Pancreas (tissue), 10 donors: ENCODE data around the gene RSL24D1. TPM values are rescaled to one million over a fixed set of nuclear protein-coding genes. Genes with fewer than 3 reads are reported as not detected.

Experiments
- ATAC-seq, 4 donors: fragments of 200-7000 bp; cut with Tn5 transposase; one replicate each; pipeline versions ENCODE4 v1.8.0 to v1.9.1; 2020; ENCODE audit warnings: mild to moderate bottlenecking in 4 of 4, moderate library complexity in 4 of 4
- DNase-seq, 6 donors: peaks; one replicate each; pipeline ENCODE4 v3.0.0-alpha.2; 2020
- FAIRE-seq: peaks from 2 replicates; lab custom pipeline; 2012; peaks lifted over from hg19 to GRCh38; lab: Jason Lieb, UNC
- H3K27ac ChIP-seq, 4 donors: fragments of 200-600 bp; sonication (generic); 1 replicate in 3 of 4; 2 replicates in 1 of 4; pipeline versions ENCODE4 v1.5.0 to v1.8.0; 2020
- H3K27me3 ChIP-seq, 4 donors: fragments of 200-600 bp; one replicate each; pipeline ENCODE4 v1.8.0; 2021
- H3K36me3 ChIP-seq, 3 donors: fragments of 200-600 bp; sonication (generic) in 1 of 3; one replicate each; pipeline versions ENCODE4 v1.5.0 to v1.8.0; 2020 to 2021
- H3K4me1 ChIP-seq, 3 donors: fragments of 200-600 bp; one replicate each; pipeline ENCODE4 v1.8.0; 2021
- H3K4me3 ChIP-seq, 4 donors: fragments of 200-600 bp; sonication (generic) in 2 of 4; one replicate each; pipeline versions ENCODE4 v1.5.0 to v1.8.0; 2020 to 2021
- H3K9me3 ChIP-seq, 4 donors: fragments of 200-600 bp; one replicate each; pipeline ENCODE4 v1.8.0; 2021
- WGBS, 2 donors: extraction: QIAGEN DNeasy Blood & Tissue Kit; methylation state at CpG; one replicate each; pipeline ENCODE4 v1.1.7; 2013; 5-methylcytosine and 5-hydroxymethylcytosine counted together
- intact Hi-C, 3 donors: fragments of 100-400 bp; cut with DNase I; formaldehyde crosslinking; loops; one replicate each; pipeline versions ENCODE4 v1.11.1 to v1.14.2; 2022
- polyA plus RNA-seq, 2 donors: library from polyadenylated mRNA; stranded (reverse); fragments of 200-250 nt; gene quantifications; one replicate each; pipeline ENCODE4 v1.2.3, GENCODE V29; 2013
- total RNA-seq, 6 donors: library from RNA; stranded (reverse); fragmentation: NEBNext Ultra II Directional in 4 of 6; extraction: Animal tissue kit (Norgen Biotek cat#: 25700) in 4 of 6; gene quantifications; one replicate each; pipeline versions ENCODE4 v1.2.1 to v1.2.4, GENCODE V29; 2021 to 2023
- TF ChIP-seq, protein P1 (sequence below), 4 donors: fragments of 200-600 bp; sonication (generic) in 3 of 4; IDR thresholded peaks; one replicate each; pipeline versions ENCODE4 v1.5.0 to v1.8.0; 2021; ENCODE audit warnings: antibody characterized with exemption in 4 of 4
- donor health status: healthy with polysubstance abuse.
- donor health status: DM: no; HTN: no; CAD: no; lungs with moderate emphysema.
- donor health status: DM: no; HTN: no; CAD: no.
- donor health status: control.
- donor health status: control.
- donor health status: Bipolar disorder and iron deficiency.
- donor health status: DM: yes; HTN: yes; CAD: no.
- donor health status: DM: no; HTN: no; CAD: no.
- donor health status: DM: no; HTN: no; CAD: no.
- donor health status: DM: yes; HTN: yes; CAD: no.

The RSL24D1 gene
- total and polyA plus RNA-seq, 8 donors = 30.7 to 67.0 (median 37.7) TPM

DNA sequence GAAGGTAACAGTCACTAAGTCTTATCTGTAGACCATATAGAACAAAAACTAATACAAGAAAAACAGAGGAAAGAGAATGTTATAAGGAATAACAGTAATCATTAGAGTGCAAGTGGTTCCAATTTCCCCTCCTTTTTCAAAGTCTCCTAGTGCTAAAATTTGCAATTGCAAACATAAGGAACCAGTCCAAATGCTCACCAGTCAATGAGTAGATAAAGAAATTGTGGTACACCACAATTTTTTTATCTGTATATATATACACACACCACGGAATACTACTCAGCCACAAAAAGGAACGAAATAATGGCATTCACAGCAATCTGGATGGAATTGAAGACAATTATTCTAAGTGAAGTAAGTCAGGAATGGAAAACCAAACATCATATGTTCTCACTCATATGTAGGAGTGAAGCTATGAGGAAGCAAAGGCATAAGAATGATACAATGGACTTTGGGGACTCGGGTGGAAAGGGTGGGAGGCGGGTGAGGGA, 38.9 kb upstream of the RSL24D1 start:
- TF ChIP-seq, protein P1, sequence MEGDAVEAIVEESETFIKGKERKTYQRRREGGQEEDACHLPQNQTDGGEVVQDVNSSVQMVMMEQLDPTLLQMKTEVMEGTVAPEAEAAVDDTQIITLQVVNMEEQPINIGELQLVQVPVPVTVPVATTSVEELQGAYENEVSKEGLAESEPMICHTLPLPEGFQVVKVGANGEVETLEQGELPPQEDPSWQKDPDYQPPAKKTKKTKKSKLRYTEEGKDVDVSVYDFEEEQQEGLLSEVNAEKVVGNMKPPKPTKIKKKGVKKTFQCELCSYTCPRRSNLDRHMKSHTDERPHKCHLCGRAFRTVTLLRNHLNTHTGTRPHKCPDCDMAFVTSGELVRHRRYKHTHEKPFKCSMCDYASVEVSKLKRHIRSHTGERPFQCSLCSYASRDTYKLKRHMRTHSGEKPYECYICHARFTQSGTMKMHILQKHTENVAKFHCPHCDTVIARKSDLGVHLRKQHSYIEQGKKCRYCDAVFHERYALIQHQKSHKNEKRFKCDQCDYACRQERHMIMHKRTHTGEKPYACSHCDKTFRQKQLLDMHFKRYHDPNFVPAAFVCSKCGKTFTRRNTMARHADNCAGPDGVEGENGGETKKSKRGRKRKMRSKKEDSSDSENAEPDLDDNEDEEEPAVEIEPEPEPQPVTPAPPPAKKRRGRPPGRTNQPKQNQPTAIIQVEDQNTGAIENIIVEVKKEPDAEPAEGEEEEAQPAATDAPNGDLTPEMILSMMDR (IDR thresholded peaks at IDR 0.05) = no peak
- H3K4me3 ChIP-seq = no peak overlapping the region
- WGBS, 2 donors = 83 to 93% methylated on average over 4 of the region's 4 CpGs

DNA sequence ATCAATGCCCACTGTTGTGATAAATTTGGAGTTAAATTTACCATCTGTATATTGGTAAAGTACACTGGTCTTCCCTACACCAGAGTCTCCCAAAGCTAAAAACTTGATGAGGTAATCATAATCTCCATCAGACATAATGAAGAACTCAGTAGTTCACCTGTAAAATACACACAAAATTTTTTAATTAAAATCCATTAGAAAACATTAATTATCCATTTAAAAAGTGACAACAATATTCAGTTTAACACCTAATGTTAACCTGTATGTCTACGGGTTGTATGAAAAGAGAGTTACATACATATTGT, 38.0 kb upstream of the RSL24D1 start:
- ATAC-seq = no peak
- FAIRE-seq = no peak
- Histone ChIP-seq H3K4me1 (peaks cover 0 to 9% (median 8%) of the 10 kb centered on the region in 3 donors), H3K9me3 (no peaks in the 10 kb centered on the region), H3K27ac (peak overlapping the region in 1 of 4 donors; percentile 45), H3K36me3 (no peaks in the 10 kb centered on the region), H3K27me3 (no peaks in the 10 kb centered on the region), H3K4me3 (no peak overlapping the region)
- intact Hi-C loops = no loop called here
- TF ChIP-seq, protein P1 (IDR thresholded peaks at IDR 0.05) = no peak
- DNase-seq = no peak
- WGBS, 2 donors = 85 to 100% methylated on average over 1 of the region's 1 CpG

More for the DNA sequence above, 38.9 kb upstream of the RSL24D1 start:
- Histone ChIP-seq H3K4me1 (peaks cover 0 to 9% (median 3%) of the 10 kb centered on the region in 3 donors), H3K9me3 (no peaks in the 10 kb centered on the region), H3K27ac (no peak overlapping the region), H3K36me3 (no peaks in the 10 kb centered on the region), H3K27me3 (no peaks in the 10 kb centered on the region)
- ATAC-seq (no peak), DNase-seq (no peak), FAIRE-seq (no peak)
- intact Hi-C loops = no loop called here

DNA sequence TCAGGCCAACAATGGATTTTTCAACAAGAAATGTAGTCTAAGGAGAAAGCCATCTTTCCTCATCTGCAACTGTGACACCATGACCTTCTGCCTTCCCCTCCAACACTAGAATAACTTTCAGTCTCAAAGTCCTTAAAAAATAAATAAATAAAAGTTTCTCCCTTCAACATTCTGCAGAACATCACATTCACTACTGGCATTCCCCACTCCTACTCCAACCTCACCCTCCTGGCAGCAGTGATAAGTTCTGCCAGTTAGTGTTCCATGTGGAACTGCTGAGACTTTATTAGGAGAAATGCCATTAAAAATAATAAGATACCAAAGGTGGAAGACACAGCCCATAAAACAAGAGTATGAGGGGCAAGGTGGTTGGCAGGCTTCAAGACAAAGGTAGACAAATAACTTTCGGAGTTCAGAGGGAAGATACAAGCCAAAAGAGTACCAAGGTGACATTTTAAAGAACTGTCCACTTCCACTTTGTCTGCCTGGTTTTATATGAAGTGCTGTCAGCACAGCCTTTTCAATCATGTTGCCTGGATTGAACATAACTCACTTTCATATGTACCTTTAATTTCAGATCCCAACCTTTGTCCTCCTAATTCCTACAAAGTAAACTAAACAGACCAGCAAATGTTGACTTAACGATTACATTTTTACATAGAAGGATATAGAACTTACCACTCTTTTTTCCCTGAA, 37.5 kb upstream of the RSL24D1 start:
- FAIRE-seq = no peak
- TF ChIP-seq, protein P1 (IDR thresholded peaks at IDR 0.05) = no peak

DNA sequence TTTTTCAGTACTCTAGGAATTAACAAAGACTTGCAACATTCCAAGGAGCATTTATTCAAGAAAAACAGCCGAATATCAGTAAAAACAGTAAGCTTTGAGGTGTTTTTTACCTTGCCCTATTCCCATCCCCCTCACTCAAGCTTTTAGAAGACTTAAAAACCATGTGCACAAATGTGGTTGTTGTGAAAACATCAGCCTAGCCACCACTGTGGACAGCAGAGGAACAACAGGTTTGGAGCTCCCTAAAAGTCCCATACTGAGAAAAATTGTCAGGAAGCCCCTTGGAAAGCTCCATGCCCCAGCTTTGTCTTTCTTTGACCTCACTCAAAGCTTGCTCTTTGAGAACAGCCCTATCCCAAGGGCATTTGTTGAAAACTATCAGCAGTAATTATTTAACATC, 34.7 kb upstream of the RSL24D1 start:
- Histone ChIP-seq H3K27me3 (no peaks in the 10 kb centered on the region), H3K36me3 (peaks cover 0 to 3% (median 0%) of the 10 kb centered on the region in 3 donors), H3K4me1 (peaks cover 0 to 9% (median 8%) of the 10 kb centered on the region in 3 donors), H3K27ac (no peak overlapping the region), H3K9me3 (no peaks in the 10 kb centered on the region), H3K4me3 (no peak overlapping the region)
- DNase-seq (no peak), ATAC-seq (no peak), FAIRE-seq (no peak)
- TF ChIP-seq, protein P1 (IDR thresholded peaks at IDR 0.05) = no peak
- WGBS, 2 donors = 89 to 91% methylated on average over 1 of the region's 1 CpG
- intact Hi-C loops = no loop called here

More for the DNA sequence above, 37.5 kb upstream of the RSL24D1 start:
- Histone ChIP-seq H3K4me1 (peaks cover 0 to 9% (median 8%) of the 10 kb centered on the region in 3 donors), H3K4me3 (no peak overlapping the region), H3K9me3 (no peaks in the 10 kb centered on the region), H3K27ac (peak overlapping the region in 1 of 4 donors; percentile 45), H3K36me3 (no peaks in the 10 kb centered on the region), H3K27me3 (no peaks in the 10 kb centered on the region)
- 36 to 52% methylated on average over 2 of the region's 2 CpGs for WGBS, 2 donors
- peak; percentile 30 to 79 (median 48) for ATAC-seq
- intact Hi-C loops = no loop called here
- no peak for DNase-seq

DNA sequence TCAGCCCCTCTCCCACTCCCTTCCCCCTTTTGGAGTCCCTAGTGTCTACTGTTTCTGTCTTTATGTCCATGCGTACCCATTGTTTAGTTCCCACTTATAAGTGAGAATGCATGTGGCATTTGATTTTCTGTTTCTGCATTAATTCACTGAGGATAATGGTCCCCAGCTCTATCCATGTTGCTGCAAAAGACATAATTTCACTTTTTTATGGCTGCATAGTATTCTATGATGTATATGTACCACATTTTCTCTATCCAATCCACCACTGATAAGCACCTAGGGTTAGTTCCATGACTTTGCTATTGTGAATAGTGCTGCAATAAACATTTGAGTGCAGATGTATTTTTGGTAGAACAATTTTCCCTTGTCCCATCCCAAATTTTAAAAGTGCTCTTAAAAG, 34.2 kb upstream of the RSL24D1 start:
- intact Hi-C loops = no loop called here
- no peaks in the 10 kb centered on the region for H3K9me3 ChIP-seq
- FAIRE-seq = no peak
- no peak overlapping the region for H3K27ac ChIP-seq
- no peak for DNase-seq
- H3K27me3 ChIP-seq = no peaks in the 10 kb centered on the region
- WGBS, 2 donors = 95 to 100% methylated on average over 1 of the region's 1 CpG
- no peak for ATAC-seq
- peaks cover 0 to 9% (median 8%) of the 10 kb centered on the region in 3 donors for H3K4me1 ChIP-seq
- H3K36me3 ChIP-seq = peaks cover 0 to 3% (median 0%) of the 10 kb centered on the region in 3 donors
- TF ChIP-seq, protein P1 (IDR thresholded peaks at IDR 0.05) = no peak
- no peak overlapping the region for H3K4me3 ChIP-seq
